Measurements from ENCODE around the gene SF3A1.

GRCh38 chr22:30361916-30362650 lies 5.4 kb upstream of the SF3A1 start:
- no peak for TF ChIP-seq CTCF (conservative IDR thresholded peaks at IDR 0.05 in 1 of 2, IDR thresholded peaks at IDR 0.05 in 1 of 2; ENCODE audit: low read depth in 1 of 2, low read length in 2 of 2)
- TF ChIP-seq EZH2 (IDR thresholded peaks at IDR 0.05; ENCODE audit: low read length, missing control alignments) = no peak

Measured in fibroblast of lung (primary cell).